Prostate gland (tissue), 2 donors: ENCODE results near the gene IDH2.

Experiments used
- POLR2A ChIP-seq: fragments of 450-650 bp; IDR thresholded peaks from one replicate; pipeline ENCODE4 v1.6.1; 2016; ENCODE audit warnings: antibody characterized with exemption, mild to moderate bottlenecking
- TF ChIP-seq, protein P1 (sequence below), 4 experiments: fragments of 200-600 bp in 2 of 4; fragments of 450-650 bp in 2 of 4; sonication (generic) in 2 of 4; IDR thresholded peaks; 1 replicate in 3 of 4; 2 replicates in 1 of 4; pipeline ENCODE4 v1.5.1; 2016 to 2019; ENCODE audit warnings: antibody characterized with exemption in 4 of 4, mild to moderate bottlenecking in 2 of 4, moderate library complexity in 2 of 4

DNA sequence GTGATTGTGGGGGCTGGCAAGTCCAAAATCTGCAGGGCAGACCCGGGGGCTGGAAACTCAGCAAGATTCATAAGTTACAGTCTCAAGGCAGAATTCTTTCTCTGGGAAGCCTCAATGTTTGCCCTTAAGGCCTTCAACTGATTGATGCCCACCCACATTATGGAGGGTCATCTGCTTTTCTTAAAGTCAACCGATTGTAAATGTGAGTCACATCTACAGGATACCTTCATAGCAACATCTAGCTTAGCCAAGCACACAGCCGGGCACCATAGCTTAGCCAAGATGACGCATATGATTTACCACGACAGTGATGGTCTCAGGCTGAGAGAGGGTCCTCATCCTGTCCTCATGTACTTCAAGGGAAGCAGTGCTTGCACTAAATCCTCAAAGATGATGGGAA is 43.5 kb downstream of the IDH2 start:
- TF ChIP-seq POLR2A = no peak
- TF ChIP-seq, protein P1, sequence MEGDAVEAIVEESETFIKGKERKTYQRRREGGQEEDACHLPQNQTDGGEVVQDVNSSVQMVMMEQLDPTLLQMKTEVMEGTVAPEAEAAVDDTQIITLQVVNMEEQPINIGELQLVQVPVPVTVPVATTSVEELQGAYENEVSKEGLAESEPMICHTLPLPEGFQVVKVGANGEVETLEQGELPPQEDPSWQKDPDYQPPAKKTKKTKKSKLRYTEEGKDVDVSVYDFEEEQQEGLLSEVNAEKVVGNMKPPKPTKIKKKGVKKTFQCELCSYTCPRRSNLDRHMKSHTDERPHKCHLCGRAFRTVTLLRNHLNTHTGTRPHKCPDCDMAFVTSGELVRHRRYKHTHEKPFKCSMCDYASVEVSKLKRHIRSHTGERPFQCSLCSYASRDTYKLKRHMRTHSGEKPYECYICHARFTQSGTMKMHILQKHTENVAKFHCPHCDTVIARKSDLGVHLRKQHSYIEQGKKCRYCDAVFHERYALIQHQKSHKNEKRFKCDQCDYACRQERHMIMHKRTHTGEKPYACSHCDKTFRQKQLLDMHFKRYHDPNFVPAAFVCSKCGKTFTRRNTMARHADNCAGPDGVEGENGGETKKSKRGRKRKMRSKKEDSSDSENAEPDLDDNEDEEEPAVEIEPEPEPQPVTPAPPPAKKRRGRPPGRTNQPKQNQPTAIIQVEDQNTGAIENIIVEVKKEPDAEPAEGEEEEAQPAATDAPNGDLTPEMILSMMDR (IDR thresholded peaks at IDR 0.05) = no peak
